HEK293 (cell line): Measurements from ENCODE around the gene CHCHD10.

Experiments
- CTCF ChIA-PET: fragments of 350-600 bp; formaldehyde crosslinking; extraction: SDS; loops from one replicate; lab custom pipeline; 2021; ENCODE audit warnings: antibody characterized with exemption; lab: Yijun Ruan, JAX
- POLR2A ChIA-PET: fragments of 300-600 bp; formaldehyde crosslinking; extraction: SDS; loops from one replicate; lab custom pipeline; 2020; ENCODE audit warnings: antibody characterized with exemption, inconsistent platforms; lab: Yijun Ruan, JAX
- H3K27ac ChIP-seq: fragments of 200-500 bp; sonication (Bioruptor generic); 2 replicates; pipeline ENCODE4 v1.5.1; 2014; ENCODE audit warnings: low read depth, low read length, control low read depth, inconsistent platforms; ENCODE audit errors: extremely low read depth
- H3K36me3 ChIP-seq, 2 experiments: fragments of 200-500 bp in 1 of 2; sonication (Bioruptor generic) in 1 of 2; 1 replicate in 1 of 2; 2 replicates in 1 of 2; pipeline ENCODE4 v1.5.1; 2014 to 2017; ENCODE audit warnings: inconsistent platforms in 2 of 2, low read length in 2 of 2; ENCODE audit not compliant: control insufficient read depth in 2 of 2, insufficient read depth in 1 of 2
- H3K4me1 ChIP-seq: fragments of 200-500 bp; sonication (Bioruptor generic); 2 replicates; pipeline ENCODE4 v1.5.1; 2014; ENCODE audit warnings: mild to moderate bottlenecking, low read length, inconsistent platforms; ENCODE audit not compliant: control insufficient read depth, insufficient read depth
- H3K4me3 ChIP-seq: 2 replicates; pipeline ENCODE4 v1.5.1; 2011; ENCODE audit warnings: low read depth, mild to moderate bottlenecking, control low read depth, low read length, moderate library complexity
- H3K9me3 ChIP-seq: fragments of 200-500 bp; sonication (Bioruptor generic); 2 replicates; pipeline ENCODE4 v1.5.1; 2014; ENCODE audit warnings: low read depth, low read length, inconsistent platforms; ENCODE audit not compliant: control insufficient read depth, insufficient read depth
- BCL11B ChIP-seq: fragments of 450-650 bp; formaldehyde crosslinking; IDR thresholded peaks from 2 replicates; pipeline ENCODE4 v1.5.1; 2016; ENCODE audit warnings: low read depth, missing biosample characterization, missing genetic modification characterization
- EGR2 ChIP-seq: fragments of 450-650 bp; formaldehyde crosslinking; IDR thresholded peaks from 2 replicates; pipeline ENCODE4 v1.5.1; 2016; ENCODE audit warnings: low read depth, missing biosample characterization, missing genetic modification characterization
- FEZF1 ChIP-seq: fragments of 450-650 bp; formaldehyde crosslinking; IDR thresholded peaks from 2 replicates; pipeline ENCODE4 v1.5.1; 2016; ENCODE audit warnings: missing biosample characterization, missing genetic modification characterization
- GLIS1 ChIP-seq: fragments of 450-650 bp; formaldehyde crosslinking; IDR thresholded peaks from 2 replicates; pipeline ENCODE4 v1.5.1; 2016; ENCODE audit warnings: missing biosample characterization, missing genetic modification characterization
- GLIS2 ChIP-seq: fragments of 450-650 bp; formaldehyde crosslinking; IDR thresholded peaks from 2 replicates; pipeline ENCODE4 v1.5.1; 2016; ENCODE audit warnings: missing biosample characterization, missing genetic modification characterization
- KLF16 ChIP-seq: fragments of 450-650 bp; formaldehyde crosslinking; IDR thresholded peaks from 2 replicates; pipeline ENCODE4 v1.5.1; 2017; ENCODE audit warnings: missing biosample characterization, missing genetic modification characterization
- YY1 ChIP-seq: fragments of 450-650 bp; formaldehyde crosslinking; IDR thresholded peaks from 2 replicates; pipeline ENCODE4 v1.5.1; 2018; ENCODE audit warnings: missing biosample characterization, missing genetic modification characterization
- YY2 ChIP-seq: fragments of 450-650 bp; formaldehyde crosslinking; IDR thresholded peaks from 2 replicates; pipeline ENCODE4 v1.5.1; 2016; ENCODE audit warnings: missing biosample characterization, missing genetic modification characterization
- ZBTB48 ChIP-seq: fragments of 450-650 bp; formaldehyde crosslinking; IDR thresholded peaks from 2 replicates; pipeline ENCODE4 v1.5.1; 2016; ENCODE audit warnings: missing biosample characterization, missing genetic modification characterization
- ZEB2 ChIP-seq: fragments of 450-650 bp; formaldehyde crosslinking; IDR thresholded peaks from 2 replicates; pipeline ENCODE4 v1.5.1; 2016; ENCODE audit warnings: missing biosample characterization, missing genetic modification characterization
- ZFHX2 ChIP-seq: fragments of 450-650 bp; formaldehyde crosslinking; conservative IDR thresholded peaks from 2 replicates; pipeline ENCODE4 v1.5.1; 2016; ENCODE audit warnings: missing biosample characterization, missing genetic modification characterization
- ZFP3 ChIP-seq: fragments of 450-650 bp; formaldehyde crosslinking; IDR thresholded peaks from 2 replicates; pipeline ENCODE4 v1.5.1; 2016; ENCODE audit warnings: low read depth, missing biosample characterization, missing genetic modification characterization
- ZFP69B ChIP-seq: fragments of 450-650 bp; formaldehyde crosslinking; IDR thresholded peaks from 2 replicates; pipeline ENCODE4 v1.5.1; 2016; ENCODE audit warnings: missing biosample characterization, missing genetic modification characterization
- ZNF140 ChIP-seq: fragments of 450-650 bp; formaldehyde crosslinking; IDR thresholded peaks from 2 replicates; pipeline ENCODE4 v1.5.1; 2016; ENCODE audit warnings: missing biosample characterization, missing genetic modification characterization
- ZNF223 ChIP-seq: fragments of 450-650 bp; formaldehyde crosslinking; IDR thresholded peaks from 2 replicates; pipeline ENCODE4 v1.5.1; 2016; ENCODE audit warnings: missing biosample characterization, missing genetic modification characterization
- ZNF324 ChIP-seq: fragments of 450-650 bp; formaldehyde crosslinking; IDR thresholded peaks from 2 replicates; pipeline ENCODE4 v1.5.1; 2016; ENCODE audit warnings: missing biosample characterization, missing genetic modification characterization
- ZNF335 ChIP-seq: fragments of 450-650 bp; formaldehyde crosslinking; conservative IDR thresholded peaks from 2 replicates; pipeline ENCODE4 v1.5.1; 2016; ENCODE audit warnings: missing biosample characterization, missing genetic modification characterization
- ZNF423 ChIP-seq: fragments of 450-650 bp; formaldehyde crosslinking; IDR thresholded peaks from 2 replicates; pipeline ENCODE4 v1.5.1; 2016; ENCODE audit warnings: missing biosample characterization, missing genetic modification characterization
- ZNF555 ChIP-seq: fragments of 450-650 bp; formaldehyde crosslinking; conservative IDR thresholded peaks from 2 replicates; pipeline ENCODE4 v1.5.1; 2017; ENCODE audit warnings: missing biosample characterization, mild to moderate bottlenecking, missing genetic modification characterization, inconsistent platforms
- ZNF561 ChIP-seq: fragments of 450-650 bp; IDR thresholded peaks from 2 replicates; pipeline ENCODE4 v1.5.1; 2018; ENCODE audit warnings: missing biosample characterization, missing genetic modification characterization, borderline replicate concordance
- ZNF792 ChIP-seq: fragments of 450-650 bp; formaldehyde crosslinking; IDR thresholded peaks from 2 replicates; pipeline ENCODE4 v1.5.1; 2016; ENCODE audit warnings: missing biosample characterization, missing genetic modification characterization
- ZXDB ChIP-seq: fragments of 450-650 bp; formaldehyde crosslinking; IDR thresholded peaks from 2 replicates; pipeline ENCODE4 v1.5.1; 2016; ENCODE audit warnings: missing biosample characterization, missing genetic modification characterization
- TF ChIP-seq, protein P1 (sequence below): fragments of 450-650 bp; formaldehyde crosslinking; IDR thresholded peaks from 2 replicates; pipeline ENCODE4 v1.5.1; 2016; ENCODE audit warnings: missing biosample characterization, missing genetic modification characterization
- TF ChIP-seq, protein P2 (sequence below): fragments of 450-650 bp; formaldehyde crosslinking; IDR thresholded peaks from 2 replicates; pipeline ENCODE4 v1.5.1; 2016; ENCODE audit warnings: missing biosample characterization, missing genetic modification characterization
- TF ChIP-seq, protein P3 (sequence below): fragments of 450-650 bp; formaldehyde crosslinking; IDR thresholded peaks from 2 replicates; pipeline ENCODE4 v1.5.1; 2016; ENCODE audit warnings: missing biosample characterization, missing genetic modification characterization
- TF ChIP-seq, protein P4 (sequence below): fragments of 450-650 bp; formaldehyde crosslinking; IDR thresholded peaks from 2 replicates; pipeline ENCODE4 v1.5.1; 2016; ENCODE audit warnings: missing biosample characterization, missing genetic modification characterization

CHCHD10 gene

DNA sequence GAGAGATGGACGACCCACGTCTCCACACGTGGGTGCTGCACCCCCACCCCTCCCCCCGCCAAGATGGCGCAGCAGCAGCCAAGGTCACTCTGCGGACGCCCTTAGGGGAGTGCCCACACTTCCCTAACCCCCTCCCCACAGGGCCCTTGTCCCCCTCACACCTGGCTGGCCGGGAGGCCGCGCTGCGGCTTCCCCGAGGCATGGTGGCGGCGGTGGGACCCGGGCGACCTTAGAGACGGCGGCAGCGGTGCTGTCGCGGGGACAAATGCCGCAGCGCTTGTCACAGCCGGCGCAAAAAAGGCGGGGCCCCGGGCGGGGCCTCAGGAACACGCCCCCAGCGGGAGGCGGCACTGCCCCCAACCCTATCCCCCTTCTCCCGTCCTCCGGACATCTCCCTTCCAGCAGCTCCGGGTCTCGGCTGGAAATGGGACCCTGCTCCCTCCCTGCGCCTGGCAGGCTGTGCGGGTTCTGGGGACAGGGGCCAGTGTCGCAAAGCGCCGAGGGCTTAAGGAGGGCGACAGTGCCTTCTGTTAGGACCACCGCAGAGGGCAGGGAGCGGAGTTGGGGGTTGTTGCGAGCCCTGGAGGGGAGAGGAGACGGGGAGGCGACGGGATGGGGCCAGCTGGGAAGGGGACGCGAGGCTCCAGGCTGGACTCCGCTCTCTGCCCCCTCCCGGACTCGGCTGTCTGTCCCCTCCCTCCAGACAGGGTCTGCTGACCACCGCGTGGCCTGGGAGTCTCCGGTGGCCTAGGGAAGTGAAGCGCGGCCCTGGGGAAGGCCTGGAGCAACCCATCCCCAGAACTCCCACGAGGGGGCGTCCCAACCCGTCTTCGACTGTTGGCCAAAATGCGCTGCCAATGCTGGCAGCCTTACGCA, at the start of gene CHCHD10:
CHCHD10 (minus strand) TSS at position 300 of the 876 bp plus-strand sequence; CDS start at position 202, 98 bp downstream.
- Histone ChIP-seq H3K4me3 (peak within 1 kb of the TSS; percentile 68), H3K4me1 (peaks cover 3% of the 10 kb centered on the region), H3K9me3 (no peaks in the 10 kb centered on the region), H3K27ac (peak within 1 kb of the TSS; percentile 50), H3K36me3 (peaks cover 0 to 24% of the 10 kb centered on the region in 2 experiments; a peak in 1 of 3 replicates)
- ChIA-PET CTCF (interaction anchor here (0.6 to 3.6 kb wide), 11 partner anchors 9 to 177 kb away, joined by 3 to 34 read pairs (median 3); partner anchors contain the start of genes SLC2A11 and VPREB3), POLR2A (interaction anchor here (0.6 to 1.6 kb wide), 5 partner anchors 9 to 464 kb away, joined by 5 to 7 read pairs (median 6); partner anchors contain the start of genes SLC2A11 and ZNF70)
- TF ChIP-seq ZBTB48 (tag by site-specific recombination) = peak; percentile 96; the same call in 1 of the 2 replicates
- TF ChIP-seq GLIS1 (tag by site-specific recombination) = peak; percentile 89
- peak; percentile 86 for TF ChIP-seq GLIS2 (tag by site-specific recombination)
- no peak for TF ChIP-seq ZFP3 (tag by site-specific recombination)
- TF ChIP-seq YY2 (tag by site-specific recombination) = peak; percentile 73
- TF ChIP-seq FEZF1 (tag by site-specific recombination) = peak; percentile 15; the same call in 1 of the 2 replicates
- TF ChIP-seq, protein P1, sequence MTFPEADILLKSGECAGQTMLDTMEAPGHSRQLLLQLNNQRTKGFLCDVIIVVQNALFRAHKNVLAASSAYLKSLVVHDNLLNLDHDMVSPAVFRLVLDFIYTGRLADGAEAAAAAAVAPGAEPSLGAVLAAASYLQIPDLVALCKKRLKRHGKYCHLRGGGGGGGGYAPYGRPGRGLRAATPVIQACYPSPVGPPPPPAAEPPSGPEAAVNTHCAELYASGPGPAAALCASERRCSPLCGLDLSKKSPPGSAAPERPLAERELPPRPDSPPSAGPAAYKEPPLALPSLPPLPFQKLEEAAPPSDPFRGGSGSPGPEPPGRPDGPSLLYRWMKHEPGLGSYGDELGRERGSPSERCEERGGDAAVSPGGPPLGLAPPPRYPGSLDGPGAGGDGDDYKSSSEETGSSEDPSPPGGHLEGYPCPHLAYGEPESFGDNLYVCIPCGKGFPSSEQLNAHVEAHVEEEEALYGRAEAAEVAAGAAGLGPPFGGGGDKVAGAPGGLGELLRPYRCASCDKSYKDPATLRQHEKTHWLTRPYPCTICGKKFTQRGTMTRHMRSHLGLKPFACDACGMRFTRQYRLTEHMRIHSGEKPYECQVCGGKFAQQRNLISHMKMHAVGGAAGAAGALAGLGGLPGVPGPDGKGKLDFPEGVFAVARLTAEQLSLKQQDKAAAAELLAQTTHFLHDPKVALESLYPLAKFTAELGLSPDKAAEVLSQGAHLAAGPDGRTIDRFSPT (tag by site-specific recombination) = peak; percentile 83
- TF ChIP-seq, protein P2, sequence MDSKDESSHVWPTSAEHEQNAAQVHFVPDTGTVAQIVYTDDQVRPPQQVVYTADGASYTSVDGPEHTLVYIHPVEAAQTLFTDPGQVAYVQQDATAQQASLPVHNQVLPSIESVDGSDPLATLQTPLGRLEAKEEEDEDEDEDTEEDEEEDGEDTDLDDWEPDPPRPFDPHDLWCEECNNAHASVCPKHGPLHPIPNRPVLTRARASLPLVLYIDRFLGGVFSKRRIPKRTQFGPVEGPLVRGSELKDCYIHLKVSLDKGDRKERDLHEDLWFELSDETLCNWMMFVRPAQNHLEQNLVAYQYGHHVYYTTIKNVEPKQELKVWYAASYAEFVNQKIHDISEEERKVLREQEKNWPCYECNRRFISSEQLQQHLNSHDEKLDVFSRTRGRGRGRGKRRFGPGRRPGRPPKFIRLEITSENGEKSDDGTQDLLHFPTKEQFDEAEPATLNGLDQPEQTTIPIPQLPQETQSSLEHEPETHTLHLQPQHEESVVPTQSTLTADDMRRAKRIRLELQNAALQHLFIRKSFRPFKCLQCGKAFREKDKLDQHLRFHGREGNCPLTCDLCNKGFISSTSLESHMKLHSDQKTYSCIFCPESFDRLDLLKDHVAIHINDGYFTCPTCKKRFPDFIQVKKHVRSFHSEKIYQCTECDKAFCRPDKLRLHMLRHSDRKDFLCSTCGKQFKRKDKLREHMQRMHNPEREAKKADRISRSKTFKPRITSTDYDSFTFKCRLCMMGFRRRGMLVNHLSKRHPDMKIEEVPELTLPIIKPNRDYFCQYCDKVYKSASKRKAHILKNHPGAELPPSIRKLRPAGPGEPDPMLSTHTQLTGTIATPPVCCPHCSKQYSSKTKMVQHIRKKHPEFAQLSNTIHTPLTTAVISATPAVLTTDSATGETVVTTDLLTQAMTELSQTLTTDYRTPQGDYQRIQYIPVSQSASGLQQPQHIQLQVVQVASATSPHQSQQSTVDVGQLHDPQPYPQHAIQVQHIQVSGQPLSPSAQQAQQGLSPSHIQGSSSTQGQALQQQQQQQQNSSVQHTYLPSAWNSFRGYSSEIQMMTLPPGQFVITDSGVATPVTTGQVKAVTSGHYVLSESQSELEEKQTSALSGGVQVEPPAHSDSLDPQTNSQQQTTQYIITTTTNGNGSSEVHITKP = 0 out of 2 replicates have a peak, but pooled peaks have one; percentile 21
- peak; percentile 50; the same call in 1 of the 2 replicates for TF ChIP-seq EGR2 (tag by site-specific recombination)
- peak; percentile 64; the same call in 1 of the 2 replicates for TF ChIP-seq ZFP69B (tag by site-specific recombination)
- 0 out of 2 replicates have a peak, but pooled peaks have one; percentile 17 for TF ChIP-seq ZNF792
- no peak for TF ChIP-seq ZNF555 (tag by site-specific recombination)
- peak; percentile 75; the same call in 1 of the 2 replicates for TF ChIP-seq ZNF324 (tag by site-specific recombination)
- peak; percentile 48; the same call in 1 of the 2 replicates for TF ChIP-seq ZNF423 (tag by site-specific recombination)
- peak; percentile 84 for TF ChIP-seq ZFHX2 (tag by site-specific recombination)
- peak; percentile 30; the same call in 1 of the 2 replicates for TF ChIP-seq ZNF561
- no peak for TF ChIP-seq ZNF140 (tag by site-specific recombination)
- TF ChIP-seq ZEB2 (tag by site-specific recombination) = peak; percentile 49; the same call in 1 of the 2 replicates
- TF ChIP-seq ZXDB = peak; percentile 48
- no peak for TF ChIP-seq ZNF223 (tag by site-specific recombination)
- peak; percentile 69; the same call in 1 of the 2 replicates for TF ChIP-seq ZNF335 (tag by site-specific recombination)
- TF ChIP-seq, protein P3, sequence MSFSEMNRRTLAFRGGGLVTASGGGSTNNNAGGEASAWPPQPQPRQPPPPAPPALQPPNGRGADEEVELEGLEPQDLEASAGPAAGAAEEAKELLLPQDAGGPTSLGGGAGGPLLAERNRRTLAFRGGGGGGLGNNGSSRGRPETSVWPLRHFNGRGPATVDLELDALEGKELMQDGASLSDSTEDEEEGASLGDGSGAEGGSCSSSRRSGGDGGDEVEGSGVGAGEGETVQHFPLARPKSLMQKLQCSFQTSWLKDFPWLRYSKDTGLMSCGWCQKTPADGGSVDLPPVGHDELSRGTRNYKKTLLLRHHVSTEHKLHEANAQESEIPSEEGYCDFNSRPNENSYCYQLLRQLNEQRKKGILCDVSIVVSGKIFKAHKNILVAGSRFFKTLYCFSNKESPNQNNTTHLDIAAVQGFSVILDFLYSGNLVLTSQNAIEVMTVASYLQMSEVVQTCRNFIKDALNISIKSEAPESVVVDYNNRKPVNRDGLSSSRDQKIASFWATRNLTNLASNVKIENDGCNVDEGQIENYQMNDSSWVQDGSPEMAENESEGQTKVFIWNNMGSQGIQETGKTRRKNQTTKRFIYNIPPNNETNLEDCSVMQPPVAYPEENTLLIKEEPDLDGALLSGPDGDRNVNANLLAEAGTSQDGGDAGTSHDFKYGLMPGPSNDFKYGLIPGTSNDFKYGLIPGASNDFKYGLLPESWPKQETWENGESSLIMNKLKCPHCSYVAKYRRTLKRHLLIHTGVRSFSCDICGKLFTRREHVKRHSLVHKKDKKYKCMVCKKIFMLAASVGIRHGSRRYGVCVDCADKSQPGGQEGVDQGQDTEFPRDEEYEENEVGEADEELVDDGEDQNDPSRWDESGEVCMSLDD = peak; percentile 73
- TF ChIP-seq YY1 = peak; percentile 95
- TF ChIP-seq KLF16 (tag by site-specific recombination) = peak; percentile 81
- TF ChIP-seq, protein P4, sequence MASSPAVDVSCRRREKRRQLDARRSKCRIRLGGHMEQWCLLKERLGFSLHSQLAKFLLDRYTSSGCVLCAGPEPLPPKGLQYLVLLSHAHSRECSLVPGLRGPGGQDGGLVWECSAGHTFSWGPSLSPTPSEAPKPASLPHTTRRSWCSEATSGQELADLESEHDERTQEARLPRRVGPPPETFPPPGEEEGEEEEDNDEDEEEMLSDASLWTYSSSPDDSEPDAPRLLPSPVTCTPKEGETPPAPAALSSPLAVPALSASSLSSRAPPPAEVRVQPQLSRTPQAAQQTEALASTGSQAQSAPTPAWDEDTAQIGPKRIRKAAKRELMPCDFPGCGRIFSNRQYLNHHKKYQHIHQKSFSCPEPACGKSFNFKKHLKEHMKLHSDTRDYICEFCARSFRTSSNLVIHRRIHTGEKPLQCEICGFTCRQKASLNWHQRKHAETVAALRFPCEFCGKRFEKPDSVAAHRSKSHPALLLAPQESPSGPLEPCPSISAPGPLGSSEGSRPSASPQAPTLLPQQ (tag by site-specific recombination) = peak; percentile 81
- peak; percentile 81; the same call in 1 of the 2 replicates for TF ChIP-seq BCL11B (tag by site-specific recombination)
